HEK293 (cell line): ENCODE measurements around the gene FTCD.

Experiments
- CTCF ChIA-PET: fragments of 350-600 bp; formaldehyde crosslinking; extraction: SDS; loops from one replicate; lab custom pipeline; 2021; ENCODE audit warnings: antibody characterized with exemption; lab: Yijun Ruan, JAX
- POLR2A ChIA-PET: fragments of 300-600 bp; formaldehyde crosslinking; extraction: SDS; loops from one replicate; lab custom pipeline; 2020; ENCODE audit warnings: antibody characterized with exemption, inconsistent platforms; lab: Yijun Ruan, JAX
- H3K27ac ChIP-seq: fragments of 200-500 bp; sonication (Bioruptor generic); 2 replicates; pipeline ENCODE4 v1.5.1; 2014; ENCODE audit warnings: low read depth, low read length, control low read depth, inconsistent platforms; ENCODE audit errors: extremely low read depth
- H3K36me3 ChIP-seq, 2 experiments: fragments of 200-500 bp in 1 of 2; sonication (Bioruptor generic) in 1 of 2; 1 replicate in 1 of 2; 2 replicates in 1 of 2; pipeline ENCODE4 v1.5.1; 2014 to 2017; ENCODE audit warnings: inconsistent platforms in 2 of 2, low read length in 2 of 2; ENCODE audit not compliant: control insufficient read depth in 2 of 2, insufficient read depth in 1 of 2
- H3K4me1 ChIP-seq: fragments of 200-500 bp; sonication (Bioruptor generic); 2 replicates; pipeline ENCODE4 v1.5.1; 2014; ENCODE audit warnings: mild to moderate bottlenecking, low read length, inconsistent platforms; ENCODE audit not compliant: control insufficient read depth, insufficient read depth
- H3K4me3 ChIP-seq: 2 replicates; pipeline ENCODE4 v1.5.1; 2011; ENCODE audit warnings: low read depth, mild to moderate bottlenecking, control low read depth, low read length, moderate library complexity
- H3K9me3 ChIP-seq: fragments of 200-500 bp; sonication (Bioruptor generic); 2 replicates; pipeline ENCODE4 v1.5.1; 2014; ENCODE audit warnings: low read depth, low read length, inconsistent platforms; ENCODE audit not compliant: control insufficient read depth, insufficient read depth
- EGR2 ChIP-seq: fragments of 450-650 bp; formaldehyde crosslinking; IDR thresholded peaks from 2 replicates; pipeline ENCODE4 v1.5.1; 2016; ENCODE audit warnings: low read depth, missing biosample characterization, missing genetic modification characterization
- OSR2 ChIP-seq: fragments of 450-650 bp; formaldehyde crosslinking; IDR thresholded peaks from 2 replicates; pipeline ENCODE4 v1.5.1; 2016; ENCODE audit warnings: missing biosample characterization, missing genetic modification characterization
- ZBTB17 ChIP-seq: fragments of 450-650 bp; formaldehyde crosslinking; IDR thresholded peaks from 2 replicates; pipeline ENCODE4 v1.5.1; 2016; ENCODE audit warnings: missing biosample characterization, missing genetic modification characterization
- ZFHX2 ChIP-seq: fragments of 450-650 bp; formaldehyde crosslinking; conservative IDR thresholded peaks from 2 replicates; pipeline ENCODE4 v1.5.1; 2016; ENCODE audit warnings: missing biosample characterization, missing genetic modification characterization
- ZFP69B ChIP-seq: fragments of 450-650 bp; formaldehyde crosslinking; IDR thresholded peaks from 2 replicates; pipeline ENCODE4 v1.5.1; 2016; ENCODE audit warnings: missing biosample characterization, missing genetic modification characterization
- ZNF16 ChIP-seq: fragments of 450-650 bp; formaldehyde crosslinking; IDR thresholded peaks from 2 replicates; pipeline ENCODE4 v1.5.1; 2016; ENCODE audit warnings: low read depth, missing biosample characterization, missing genetic modification characterization
- ZNF175 ChIP-seq: fragments of 450-650 bp; formaldehyde crosslinking; IDR thresholded peaks from 2 replicates; pipeline ENCODE4 v1.5.1; 2016; ENCODE audit warnings: missing biosample characterization, missing genetic modification characterization
- ZNF202 ChIP-seq: fragments of 450-650 bp; formaldehyde crosslinking; IDR thresholded peaks from 2 replicates; pipeline ENCODE4 v1.5.1; 2016; ENCODE audit warnings: missing biosample characterization, missing genetic modification characterization, borderline replicate concordance
- ZNF23 ChIP-seq: fragments of 450-650 bp; formaldehyde crosslinking; IDR thresholded peaks from 2 replicates; pipeline ENCODE4 v1.5.1; 2016; ENCODE audit warnings: missing biosample characterization, missing genetic modification characterization, borderline replicate concordance
- ZNF341 ChIP-seq: fragments of 450-650 bp; formaldehyde crosslinking; IDR thresholded peaks from 2 replicates; pipeline ENCODE4; 2016; ENCODE audit warnings: low read depth, missing biosample characterization, missing genetic modification characterization
- ZNF366 ChIP-seq: fragments of 450-650 bp; formaldehyde crosslinking; conservative IDR thresholded peaks from 2 replicates; pipeline ENCODE4 v1.5.1; 2016; ENCODE audit warnings: missing biosample characterization, missing genetic modification characterization
- ZNF37A ChIP-seq: fragments of 450-650 bp; IDR thresholded peaks from 2 replicates; pipeline ENCODE4 v1.5.1; 2018; ENCODE audit warnings: missing biosample characterization, missing genetic modification characterization
- ZNF404 ChIP-seq: fragments of 450-650 bp; formaldehyde crosslinking; IDR thresholded peaks from 2 replicates; pipeline ENCODE4 v1.5.1; 2017; ENCODE audit warnings: missing biosample characterization, missing genetic modification characterization
- ZNF544 ChIP-seq: fragments of 450-650 bp; formaldehyde crosslinking; IDR thresholded peaks from 2 replicates; pipeline ENCODE4 v1.5.0; 2017; ENCODE audit warnings: missing biosample characterization, missing genetic modification characterization
- ZNF596 ChIP-seq: fragments of 450-650 bp; IDR thresholded peaks from 2 replicates; pipeline ENCODE4 v1.5.0; 2018; ENCODE audit warnings: missing biosample characterization, mild to moderate bottlenecking, missing genetic modification characterization, moderate library complexity
- ZNF600 ChIP-seq: fragments of 450-650 bp; formaldehyde crosslinking; IDR thresholded peaks from 2 replicates; pipeline ENCODE4 v1.5.1; 2016; ENCODE audit warnings: missing biosample characterization, missing genetic modification characterization
- ZNF610 ChIP-seq: fragments of 450-650 bp; formaldehyde crosslinking; IDR thresholded peaks from 2 replicates; pipeline ENCODE4 v1.5.1; 2016; ENCODE audit warnings: missing biosample characterization, missing genetic modification characterization, borderline replicate concordance
- ZNF623 ChIP-seq: fragments of 450-650 bp; formaldehyde crosslinking; IDR thresholded peaks from 2 replicates; pipeline ENCODE4 v1.5.1; 2016; ENCODE audit warnings: missing biosample characterization, missing genetic modification characterization
- ZNF624 ChIP-seq: fragments of 450-650 bp; formaldehyde crosslinking; IDR thresholded peaks from 2 replicates; pipeline ENCODE4 v1.5.1; 2017; ENCODE audit warnings: missing biosample characterization, missing genetic modification characterization
- ZNF654 ChIP-seq: fragments of 450-650 bp; formaldehyde crosslinking; IDR thresholded peaks from 2 replicates; pipeline ENCODE4 v1.5.1; 2016; ENCODE audit warnings: low read depth, missing biosample characterization, missing genetic modification characterization
- ZNF768 ChIP-seq: fragments of 450-650 bp; formaldehyde crosslinking; IDR thresholded peaks from 2 replicates; pipeline ENCODE4 v1.5.1; 2018; ENCODE audit warnings: missing biosample characterization, mild to moderate bottlenecking, missing genetic modification characterization
- TF ChIP-seq, protein P1 (sequence below): fragments of 450-650 bp; formaldehyde crosslinking; IDR thresholded peaks from 2 replicates; pipeline ENCODE4 v1.5.1; 2016; ENCODE audit warnings: missing biosample characterization, missing genetic modification characterization
- TF ChIP-seq, protein P2 (sequence below): fragments of 450-650 bp; formaldehyde crosslinking; IDR thresholded peaks from 2 replicates; pipeline ENCODE4 v1.5.1; 2016; ENCODE audit warnings: missing biosample characterization, missing genetic modification characterization
- TF ChIP-seq, protein P3 (sequence below): fragments of 450-650 bp; formaldehyde crosslinking; IDR thresholded peaks from 2 replicates; pipeline ENCODE4 v1.5.1; 2016; ENCODE audit warnings: missing biosample characterization, missing genetic modification characterization
- TF ChIP-seq, protein P4 (sequence below): fragments of 450-650 bp; formaldehyde crosslinking; IDR thresholded peaks from 2 replicates; pipeline ENCODE4 v1.5.1; 2016; ENCODE audit warnings: missing biosample characterization, missing genetic modification characterization, low read depth
- TF ChIP-seq, protein P5 (sequence below): fragments of 450-650 bp; formaldehyde crosslinking; IDR thresholded peaks from 2 replicates; pipeline ENCODE4 v1.5.1; 2017; ENCODE audit warnings: missing biosample characterization, mild to moderate bottlenecking, missing genetic modification characterization, moderate library complexity

FTCD gene

DNA sequence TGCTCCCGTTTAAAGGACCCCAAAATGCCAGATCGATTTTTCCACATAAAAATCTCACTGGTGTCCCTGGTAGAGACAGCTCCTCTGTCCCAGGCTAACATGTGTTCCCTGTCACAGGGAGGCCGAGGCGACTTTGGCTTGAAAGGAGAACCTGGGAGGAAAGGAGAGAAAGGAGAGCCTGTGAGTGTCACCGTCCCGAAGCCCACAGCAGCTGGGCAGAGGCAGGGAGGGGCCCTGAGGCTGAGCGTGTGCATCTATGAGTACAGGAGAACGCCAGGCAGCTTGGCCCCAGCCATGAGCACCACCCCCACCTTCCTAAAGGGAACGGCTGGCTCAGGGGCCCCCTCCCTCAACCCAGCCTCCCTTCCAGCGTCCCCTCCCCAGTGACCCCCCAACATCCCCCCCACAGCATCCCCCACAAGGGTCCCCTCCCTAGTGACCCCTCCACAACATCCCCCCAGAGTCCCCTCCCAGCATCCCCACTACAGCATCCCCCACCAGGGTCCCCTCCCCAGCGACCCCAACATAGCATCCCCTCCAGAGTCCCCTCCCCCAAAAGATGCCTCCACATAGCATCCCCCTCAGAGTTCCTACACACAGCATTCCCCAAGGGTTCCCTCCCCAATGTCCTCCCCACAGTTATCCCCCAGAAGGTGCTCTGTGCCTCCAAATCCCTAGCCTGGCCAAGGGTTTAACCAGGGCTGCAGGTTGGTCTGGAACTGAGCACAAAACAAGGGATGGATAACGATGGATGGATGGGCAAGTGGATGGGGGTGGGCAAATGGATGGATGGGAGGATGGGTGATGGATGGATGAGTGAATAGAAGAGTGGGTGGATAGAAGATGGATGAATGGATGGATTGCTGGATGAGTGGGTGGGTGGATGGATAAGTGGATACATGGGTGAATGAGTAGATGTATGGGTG lies 32.4 kb downstream of the FTCD start (continued):
- TF ChIP-seq ZNF202 (tag by site-specific recombination) (no peak), ZFP69B (tag by site-specific recombination) (no peak), ZNF623 (tag by site-specific recombination) (no peak), ZNF624 (no peak), ZNF23 (tag by site-specific recombination) (no peak), OSR2 (no peak), ZNF654 (tag by site-specific recombination) (no peak), ZNF16 (tag by site-specific recombination) (no peak)
- TF ChIP-seq, protein P1, sequence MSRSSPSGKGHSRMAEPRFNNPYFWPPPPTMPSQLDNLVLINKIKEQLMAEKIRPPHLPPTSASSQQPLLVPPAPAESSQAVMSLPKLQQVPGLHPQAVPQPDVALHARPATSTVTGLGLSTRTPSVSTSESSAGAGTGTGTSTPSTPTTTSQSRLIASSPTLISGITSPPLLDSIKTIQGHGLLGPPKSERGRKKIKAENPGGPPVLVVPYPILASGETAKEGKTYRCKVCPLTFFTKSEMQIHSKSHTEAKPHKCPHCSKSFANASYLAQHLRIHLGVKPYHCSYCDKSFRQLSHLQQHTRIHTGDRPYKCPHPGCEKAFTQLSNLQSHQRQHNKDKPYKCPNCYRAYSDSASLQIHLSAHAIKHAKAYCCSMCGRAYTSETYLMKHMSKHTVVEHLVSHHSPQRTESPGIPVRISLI (tag by site-specific recombination), result no peak

DNA sequence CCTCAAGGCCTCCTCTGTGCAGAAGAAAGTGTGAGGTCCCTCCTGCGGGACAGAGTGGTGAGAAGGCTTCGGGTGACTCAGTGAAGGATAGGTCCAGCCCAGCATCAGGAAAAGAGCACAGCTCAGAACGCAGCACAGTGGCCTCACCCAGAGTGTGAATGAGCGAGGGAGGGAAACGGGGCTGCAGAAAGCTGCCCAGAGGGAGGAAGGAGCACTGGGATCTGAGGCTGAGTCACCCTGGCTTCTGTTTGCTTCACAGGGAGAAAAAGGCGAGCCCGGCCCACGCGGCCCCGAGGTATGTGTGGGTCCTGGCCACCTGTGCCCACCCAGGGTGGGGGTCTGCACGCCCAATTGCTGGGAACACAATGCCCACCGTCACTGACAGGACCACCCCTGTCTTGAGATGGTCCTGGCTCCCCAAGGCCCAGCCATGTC lies 33.1 kb downstream of the FTCD start:
- CTCF ChIA-PET, result interaction anchor here (0.7 kb wide), 1 partner anchor 203 kb away, joined by 3 read pairs; no protein-coding TSS in a partner anchor
- no peaks in the 10 kb centered on the region for H3K9me3 ChIP-seq
- TF ChIP-seq ZNF404, result no peak
- TF ChIP-seq ZNF175 (tag by site-specific recombination), result no peak
- TF ChIP-seq, protein P2, sequence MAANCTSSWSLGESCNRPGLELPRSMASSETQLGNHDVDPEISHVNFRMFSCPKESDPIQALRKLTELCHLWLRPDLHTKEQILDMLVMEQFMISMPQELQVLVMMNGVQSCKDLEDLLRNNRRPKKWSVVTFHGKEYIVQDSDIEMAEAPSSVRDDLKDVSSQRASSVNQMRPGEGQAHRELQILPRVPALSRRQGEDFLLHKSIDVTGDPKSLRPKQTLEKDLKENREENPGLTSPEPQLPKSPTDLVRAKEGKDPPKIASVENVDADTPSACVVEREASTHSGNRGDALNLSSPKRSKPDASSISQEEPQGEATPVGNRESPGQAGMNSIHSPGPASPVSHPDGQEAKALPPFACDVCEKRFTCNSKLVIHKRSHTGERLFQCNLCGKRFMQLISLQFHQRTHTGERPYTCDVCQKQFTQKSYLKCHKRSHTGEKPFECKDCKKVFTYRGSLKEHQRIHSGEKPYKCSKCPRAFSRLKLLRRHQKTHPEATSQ (tag by site-specific recombination), result no peak
- TF ChIP-seq ZNF768 (tag by site-specific recombination), result no peak
- no peak for TF ChIP-seq ZNF37A (tag by site-specific recombination)
- no peak for TF ChIP-seq ZNF596 (tag by site-specific recombination)
- TF ChIP-seq ZNF544 (tag by site-specific recombination), result no peak
- no peak for TF ChIP-seq ZNF610 (tag by site-specific recombination)
- TF ChIP-seq ZNF366 (tag by site-specific recombination), result no peak
- TF ChIP-seq ZNF600 (tag by site-specific recombination), result peak; percentile 66
- TF ChIP-seq, protein P3, sequence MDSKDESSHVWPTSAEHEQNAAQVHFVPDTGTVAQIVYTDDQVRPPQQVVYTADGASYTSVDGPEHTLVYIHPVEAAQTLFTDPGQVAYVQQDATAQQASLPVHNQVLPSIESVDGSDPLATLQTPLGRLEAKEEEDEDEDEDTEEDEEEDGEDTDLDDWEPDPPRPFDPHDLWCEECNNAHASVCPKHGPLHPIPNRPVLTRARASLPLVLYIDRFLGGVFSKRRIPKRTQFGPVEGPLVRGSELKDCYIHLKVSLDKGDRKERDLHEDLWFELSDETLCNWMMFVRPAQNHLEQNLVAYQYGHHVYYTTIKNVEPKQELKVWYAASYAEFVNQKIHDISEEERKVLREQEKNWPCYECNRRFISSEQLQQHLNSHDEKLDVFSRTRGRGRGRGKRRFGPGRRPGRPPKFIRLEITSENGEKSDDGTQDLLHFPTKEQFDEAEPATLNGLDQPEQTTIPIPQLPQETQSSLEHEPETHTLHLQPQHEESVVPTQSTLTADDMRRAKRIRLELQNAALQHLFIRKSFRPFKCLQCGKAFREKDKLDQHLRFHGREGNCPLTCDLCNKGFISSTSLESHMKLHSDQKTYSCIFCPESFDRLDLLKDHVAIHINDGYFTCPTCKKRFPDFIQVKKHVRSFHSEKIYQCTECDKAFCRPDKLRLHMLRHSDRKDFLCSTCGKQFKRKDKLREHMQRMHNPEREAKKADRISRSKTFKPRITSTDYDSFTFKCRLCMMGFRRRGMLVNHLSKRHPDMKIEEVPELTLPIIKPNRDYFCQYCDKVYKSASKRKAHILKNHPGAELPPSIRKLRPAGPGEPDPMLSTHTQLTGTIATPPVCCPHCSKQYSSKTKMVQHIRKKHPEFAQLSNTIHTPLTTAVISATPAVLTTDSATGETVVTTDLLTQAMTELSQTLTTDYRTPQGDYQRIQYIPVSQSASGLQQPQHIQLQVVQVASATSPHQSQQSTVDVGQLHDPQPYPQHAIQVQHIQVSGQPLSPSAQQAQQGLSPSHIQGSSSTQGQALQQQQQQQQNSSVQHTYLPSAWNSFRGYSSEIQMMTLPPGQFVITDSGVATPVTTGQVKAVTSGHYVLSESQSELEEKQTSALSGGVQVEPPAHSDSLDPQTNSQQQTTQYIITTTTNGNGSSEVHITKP (tag by site-specific recombination), result peak; percentile 70
- TF ChIP-seq, protein P4, sequence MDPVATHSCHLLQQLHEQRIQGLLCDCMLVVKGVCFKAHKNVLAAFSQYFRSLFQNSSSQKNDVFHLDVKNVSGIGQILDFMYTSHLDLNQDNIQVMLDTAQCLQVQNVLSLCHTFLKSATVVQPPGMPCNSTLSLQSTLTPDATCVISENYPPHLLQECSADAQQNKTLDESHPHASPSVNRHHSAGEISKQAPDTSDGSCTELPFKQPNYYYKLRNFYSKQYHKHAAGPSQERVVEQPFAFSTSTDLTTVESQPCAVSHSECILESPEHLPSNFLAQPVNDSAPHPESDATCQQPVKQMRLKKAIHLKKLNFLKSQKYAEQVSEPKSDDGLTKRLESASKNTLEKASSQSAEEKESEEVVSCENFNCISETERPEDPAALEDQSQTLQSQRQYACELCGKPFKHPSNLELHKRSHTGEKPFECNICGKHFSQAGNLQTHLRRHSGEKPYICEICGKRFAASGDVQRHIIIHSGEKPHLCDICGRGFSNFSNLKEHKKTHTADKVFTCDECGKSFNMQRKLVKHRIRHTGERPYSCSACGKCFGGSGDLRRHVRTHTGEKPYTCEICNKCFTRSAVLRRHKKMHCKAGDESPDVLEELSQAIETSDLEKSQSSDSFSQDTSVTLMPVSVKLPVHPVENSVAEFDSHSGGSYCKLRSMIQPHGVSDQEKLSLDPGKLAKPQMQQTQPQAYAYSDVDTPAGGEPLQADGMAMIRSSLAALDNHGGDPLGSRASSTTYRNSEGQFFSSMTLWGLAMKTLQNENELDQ (tag by site-specific recombination), result no peak
- TF ChIP-seq ZNF341 (tag by site-specific recombination), result no peak
- TF ChIP-seq ZBTB17 (tag by site-specific recombination), result 0 out of 2 replicates have a peak, but pooled peaks have one; percentile 22
- peak; percentile 49; the same call in 1 of the 2 replicates for TF ChIP-seq EGR2
- 0 out of 2 replicates have a peak, but pooled peaks have one; percentile 22 for TF ChIP-seq ZFHX2 (tag by site-specific recombination)
- TF ChIP-seq, protein P5, sequence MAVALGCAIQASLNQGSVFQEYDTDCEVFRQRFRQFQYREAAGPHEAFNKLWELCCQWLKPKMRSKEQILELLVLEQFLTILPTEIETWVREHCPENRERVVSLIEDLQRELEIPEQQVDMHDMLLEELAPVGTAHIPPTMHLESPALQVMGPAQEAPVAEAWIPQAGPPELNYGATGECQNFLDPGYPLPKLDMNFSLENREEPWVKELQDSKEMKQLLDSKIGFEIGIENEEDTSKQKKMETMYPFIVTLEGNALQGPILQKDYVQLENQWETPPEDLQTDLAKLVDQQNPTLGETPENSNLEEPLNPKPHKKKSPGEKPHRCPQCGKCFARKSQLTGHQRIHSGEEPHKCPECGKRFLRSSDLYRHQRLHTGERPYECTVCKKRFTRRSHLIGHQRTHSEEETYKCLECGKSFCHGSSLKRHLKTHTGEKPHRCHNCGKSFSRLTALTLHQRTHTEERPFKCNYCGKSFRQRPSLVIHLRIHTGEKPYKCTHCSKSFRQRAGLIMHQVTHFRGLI (tag by site-specific recombination), result no peak
- TF ChIP-seq, all 188 proteins: peak for 5
- Histone ChIP-seq H3K4me3 (no peak overlapping the region), H3K27ac (no peak overlapping the region), H3K4me1 (no peaks in the 10 kb centered on the region), H3K36me3 (peaks cover 0 to 76% of the 10 kb centered on the region in 2 experiments; a peak in 1 of 3 replicates)
- POLR2A ChIA-PET, result no interaction called here
